ENCODE measurements around the gene KMO. TPM values are rescaled to one million over a fixed set of nuclear protein-coding genes. Genes with fewer than 3 reads are reported as not detected.

KMO gene
- polyA plus RNA-seq, 3 donors = 4.7 to 9.0 (median 6.4) TPM

DNA sequence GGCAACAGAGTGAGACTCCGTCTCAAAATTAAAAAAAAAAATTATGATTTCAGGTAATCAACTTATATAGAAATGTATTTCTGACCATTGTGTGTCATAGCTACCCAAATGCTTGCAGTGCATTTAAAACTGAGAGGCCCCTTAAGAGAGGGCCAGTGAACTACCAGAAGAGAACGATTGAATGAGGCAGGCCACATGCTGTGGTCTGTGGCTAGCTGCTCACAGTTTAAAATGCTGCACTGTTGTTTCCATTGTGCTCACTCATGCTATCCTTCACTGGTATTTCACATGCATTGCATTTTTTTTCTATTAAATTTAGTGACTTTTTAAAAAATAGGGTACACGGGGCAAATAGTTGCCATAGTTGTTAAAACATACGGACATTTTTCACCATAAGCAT, 82.0 kb downstream of the KMO start:
- Histone ChIP-seq H3K4me1 (ENCODE audit: control insufficient read depth in 1 of 2, insufficient read depth in 2 of 2, low read length in 2 of 2) (peaks cover 11 to 20% of the 10 kb centered on the region in 2 donors), H3K27ac (ENCODE audit: low read depth in 1 of 2, low read length in 2 of 2) (no peak overlapping the region), H3K4me3 (replicated peaks in 1 of 3; ENCODE audit: low read depth in 2 of 3, low read length in 3 of 3) (no peak overlapping the region), H2AFZ (ENCODE audit: insufficient read depth, low read depth, low read length, poor library complexity, severe bottlenecking) (no peak overlapping the region), H3K9me3 (replicated peaks in 1 of 2; ENCODE audit: control insufficient read depth in 1 of 2, insufficient read depth in 1 of 2, low read length in 2 of 2) (no peaks in the 10 kb centered on the region), H3K79me2 (ENCODE audit: insufficient read depth, low read length) (peaks cover 7% of the 10 kb centered on the region), H3K9ac (ENCODE audit: insufficient read depth, low read length, poor library complexity, severe bottlenecking) (no peak overlapping the region), H3K4me2 (replicated peaks; ENCODE audit: extremely low read depth, low read length, poor library complexity, severe bottlenecking) (no peak overlapping the region), H4K20me1 (ENCODE audit: insufficient read depth, low read length) (no peaks in the 10 kb centered on the region), H3K27me3 (ENCODE audit: control insufficient read depth in 2 of 2, insufficient read depth in 2 of 2, low read length in 2 of 2) (no peaks in the 10 kb centered on the region), H3K36me3 (replicated peaks in 1 of 2; ENCODE audit: control insufficient read depth in 1 of 2, insufficient read depth in 2 of 2, low read length in 2 of 2) (peaks cover 0 to 8% of the 10 kb centered on the region in 2 donors)
- WGBS (ENCODE audit: insufficient coverage) = 100% methylated on average over 1 of the region's 4 CpGs
- H3K9me3 Mint-ChIP-seq = no peaks in the 10 kb centered on the region
- H3K36me3 Mint-ChIP-seq = peaks cover 15 to 18% of the 10 kb centered on the region in 2 donors
- no peak overlapping the region for H3K4me3 Mint-ChIP-seq
- peaks cover 0 to 1% (median 0%) of the 10 kb centered on the region in 3 donors for H3K27me3 Mint-ChIP-seq (ENCODE audit: low read depth in 3 of 3)
- TF ChIP-seq, protein P1, sequence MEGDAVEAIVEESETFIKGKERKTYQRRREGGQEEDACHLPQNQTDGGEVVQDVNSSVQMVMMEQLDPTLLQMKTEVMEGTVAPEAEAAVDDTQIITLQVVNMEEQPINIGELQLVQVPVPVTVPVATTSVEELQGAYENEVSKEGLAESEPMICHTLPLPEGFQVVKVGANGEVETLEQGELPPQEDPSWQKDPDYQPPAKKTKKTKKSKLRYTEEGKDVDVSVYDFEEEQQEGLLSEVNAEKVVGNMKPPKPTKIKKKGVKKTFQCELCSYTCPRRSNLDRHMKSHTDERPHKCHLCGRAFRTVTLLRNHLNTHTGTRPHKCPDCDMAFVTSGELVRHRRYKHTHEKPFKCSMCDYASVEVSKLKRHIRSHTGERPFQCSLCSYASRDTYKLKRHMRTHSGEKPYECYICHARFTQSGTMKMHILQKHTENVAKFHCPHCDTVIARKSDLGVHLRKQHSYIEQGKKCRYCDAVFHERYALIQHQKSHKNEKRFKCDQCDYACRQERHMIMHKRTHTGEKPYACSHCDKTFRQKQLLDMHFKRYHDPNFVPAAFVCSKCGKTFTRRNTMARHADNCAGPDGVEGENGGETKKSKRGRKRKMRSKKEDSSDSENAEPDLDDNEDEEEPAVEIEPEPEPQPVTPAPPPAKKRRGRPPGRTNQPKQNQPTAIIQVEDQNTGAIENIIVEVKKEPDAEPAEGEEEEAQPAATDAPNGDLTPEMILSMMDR (IDR thresholded peaks at IDR 0.05) = no peak
- peak overlapping the region in 1 of 7 donors; percentile 6 for H3K27ac Mint-ChIP-seq
- no peak for DNase-seq
- intact Hi-C loops (cut with micrococcal nuclease) = loop anchor here in 1 of 2 donors (5.0 to 10.0 kb wide), 2 partner anchors 82 to 231 kb away; partner anchors contain the start of genes EXO1 and KMO
- peaks cover 6% of the 10 kb centered on the region for H3K4me1 Mint-ChIP-seq

- Mint-ChIP-seq H3K27ac (peak overlapping the region in 2 of 7 donors; percentile 6 to 49), H3K27me3 (ENCODE audit: low read depth in 3 of 3) (peaks cover 0 to 1% (median 0%) of the 10 kb centered on the region in 3 donors), H3K4me1 (peaks cover 6% of the 10 kb centered on the region), H3K4me3 (no peak overlapping the region), H3K36me3 (peaks cover 18% of the 10 kb centered on the region in 2 donors), H3K9me3 (no peaks in the 10 kb centered on the region)
- TF ChIP-seq, protein P1 (IDR thresholded peaks at IDR 0.05) = no peak
- Histone ChIP-seq H3K4me2 (replicated peaks; ENCODE audit: extremely low read depth, low read length, poor library complexity, severe bottlenecking) (no peak overlapping the region), H3K4me1 (ENCODE audit: control insufficient read depth in 1 of 2, insufficient read depth in 2 of 2, low read length in 2 of 2) (peaks cover 11 to 20% of the 10 kb centered on the region in 2 donors), H3K79me2 (ENCODE audit: insufficient read depth, low read length) (peaks cover 7% of the 10 kb centered on the region), H3K9ac (ENCODE audit: insufficient read depth, low read length, poor library complexity, severe bottlenecking) (no peak overlapping the region), H3K36me3 (replicated peaks in 1 of 2; ENCODE audit: control insufficient read depth in 1 of 2, insufficient read depth in 2 of 2, low read length in 2 of 2) (peaks cover 0 to 5% of the 10 kb centered on the region in 2 donors), H3K27me3 (ENCODE audit: control insufficient read depth in 2 of 2, insufficient read depth in 2 of 2, low read length in 2 of 2) (no peaks in the 10 kb centered on the region), H3K4me3 (replicated peaks in 1 of 3; ENCODE audit: low read depth in 2 of 3, low read length in 3 of 3) (no peak overlapping the region), H4K20me1 (ENCODE audit: insufficient read depth, low read length) (no peaks in the 10 kb centered on the region), H3K27ac (ENCODE audit: low read depth in 1 of 2, low read length in 2 of 2) (no peak overlapping the region), H3K9me3 (replicated peaks in 1 of 2; ENCODE audit: control insufficient read depth in 1 of 2, insufficient read depth in 1 of 2, low read length in 2 of 2) (no peaks in the 10 kb centered on the region), H2AFZ (ENCODE audit: insufficient read depth, low read depth, low read length, poor library complexity, severe bottlenecking) (no peak overlapping the region)
- no peak for DNase-seq
- intact Hi-C loops (cut with micrococcal nuclease) = loop anchor here in 1 of 2 donors (5.0 to 10.0 kb wide), 2 partner anchors 82 to 230 kb away; partner anchors contain the start of genes EXO1 and KMO
- 78% methylated on average over 4 of the region's 4 CpGs for WGBS (ENCODE audit: insufficient coverage)
These were observed 82.4 kb downstream of the KMO start for GRCh38 chr1:241614572-241614971.
